Measurements from ENCODE around the gene BECN2. TPM values are rescaled to one million over a fixed set of nuclear protein-coding genes. Genes with fewer than 3 reads are reported as not detected.

BECN2 gene, protein sequence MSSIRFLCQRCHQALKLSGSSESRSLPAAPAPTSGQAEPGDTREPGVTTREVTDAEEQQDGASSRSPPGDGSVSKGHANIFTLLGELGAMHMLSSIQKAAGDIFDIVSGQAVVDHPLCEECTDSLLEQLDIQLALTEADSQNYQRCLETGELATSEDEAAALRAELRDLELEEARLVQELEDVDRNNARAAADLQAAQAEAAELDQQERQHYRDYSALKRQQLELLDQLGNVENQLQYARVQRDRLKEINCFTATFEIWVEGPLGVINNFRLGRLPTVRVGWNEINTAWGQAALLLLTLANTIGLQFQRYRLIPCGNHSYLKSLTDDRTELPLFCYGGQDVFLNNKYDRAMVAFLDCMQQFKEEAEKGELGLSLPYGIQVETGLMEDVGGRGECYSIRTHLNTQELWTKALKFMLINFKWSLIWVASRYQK
- total RNA-seq, result under 1 TPM in 1 of 4 donors, not detected in 3; 0.20 TPM

DNA sequence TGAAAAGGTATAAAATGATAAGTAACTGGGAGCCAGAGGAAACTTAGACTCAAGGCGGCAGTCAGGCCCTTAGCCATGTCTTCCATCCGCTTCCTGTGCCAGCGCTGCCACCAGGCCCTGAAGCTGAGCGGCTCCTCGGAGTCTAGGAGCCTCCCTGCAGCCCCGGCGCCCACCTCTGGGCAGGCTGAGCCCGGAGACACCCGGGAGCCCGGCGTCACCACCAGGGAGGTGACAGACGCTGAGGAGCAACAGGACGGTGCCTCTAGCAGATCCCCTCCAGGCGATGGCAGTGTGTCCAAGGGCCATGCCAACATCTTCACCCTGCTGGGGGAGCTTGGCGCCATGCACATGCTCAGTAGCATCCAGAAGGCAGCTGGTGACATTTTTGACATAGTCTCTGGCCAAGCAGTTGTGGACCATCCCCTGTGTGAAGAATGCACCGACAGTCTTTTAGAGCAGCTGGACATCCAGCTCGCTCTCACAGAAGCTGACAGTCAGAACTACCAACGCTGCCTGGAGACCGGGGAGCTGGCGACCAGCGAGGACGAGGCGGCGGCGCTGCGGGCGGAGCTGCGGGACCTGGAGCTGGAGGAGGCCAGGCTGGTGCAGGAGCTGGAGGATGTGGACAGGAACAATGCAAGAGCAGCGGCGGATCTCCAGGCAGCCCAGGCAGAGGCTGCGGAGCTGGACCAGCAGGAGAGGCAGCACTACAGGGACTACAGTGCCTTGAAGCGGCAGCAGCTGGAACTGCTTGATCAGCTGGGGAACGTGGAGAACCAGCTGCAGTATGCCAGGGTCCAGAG, at the start of gene BECN2:
TSS of gene BECN2 (plus strand) at position 76 of the 803 bp plus-strand sequence. CDS start at position 76, 0 bp downstream.
- Histone ChIP-seq H3K4me1 (no peaks in the 10 kb centered on the region), H3K9me3 (no peaks in the 10 kb centered on the region), H3K4me3 (no peak within 1 kb of the TSS), H3K36me3 (no peaks in the 10 kb centered on the region), H3K27ac (no peak within 1 kb of the TSS), H3K27me3 (no peaks in the 10 kb centered on the region)
- no peak for ATAC-seq
- TF ChIP-seq, protein P1, sequence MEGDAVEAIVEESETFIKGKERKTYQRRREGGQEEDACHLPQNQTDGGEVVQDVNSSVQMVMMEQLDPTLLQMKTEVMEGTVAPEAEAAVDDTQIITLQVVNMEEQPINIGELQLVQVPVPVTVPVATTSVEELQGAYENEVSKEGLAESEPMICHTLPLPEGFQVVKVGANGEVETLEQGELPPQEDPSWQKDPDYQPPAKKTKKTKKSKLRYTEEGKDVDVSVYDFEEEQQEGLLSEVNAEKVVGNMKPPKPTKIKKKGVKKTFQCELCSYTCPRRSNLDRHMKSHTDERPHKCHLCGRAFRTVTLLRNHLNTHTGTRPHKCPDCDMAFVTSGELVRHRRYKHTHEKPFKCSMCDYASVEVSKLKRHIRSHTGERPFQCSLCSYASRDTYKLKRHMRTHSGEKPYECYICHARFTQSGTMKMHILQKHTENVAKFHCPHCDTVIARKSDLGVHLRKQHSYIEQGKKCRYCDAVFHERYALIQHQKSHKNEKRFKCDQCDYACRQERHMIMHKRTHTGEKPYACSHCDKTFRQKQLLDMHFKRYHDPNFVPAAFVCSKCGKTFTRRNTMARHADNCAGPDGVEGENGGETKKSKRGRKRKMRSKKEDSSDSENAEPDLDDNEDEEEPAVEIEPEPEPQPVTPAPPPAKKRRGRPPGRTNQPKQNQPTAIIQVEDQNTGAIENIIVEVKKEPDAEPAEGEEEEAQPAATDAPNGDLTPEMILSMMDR (IDR thresholded peaks at IDR 0.05 in 4 of 5, conservative IDR thresholded peaks at IDR 0.05 in 1 of 5), result no peak
- DNase-seq, result no peak
- in situ Hi-C loops (cut with MboI; ENCODE audit: low sequenced_read_pairs in 4 of 4) (no loop called here), intact Hi-C loops (cut with DNase I; ENCODE audit: low total_unique reads) (no loop called here)

DNA sequence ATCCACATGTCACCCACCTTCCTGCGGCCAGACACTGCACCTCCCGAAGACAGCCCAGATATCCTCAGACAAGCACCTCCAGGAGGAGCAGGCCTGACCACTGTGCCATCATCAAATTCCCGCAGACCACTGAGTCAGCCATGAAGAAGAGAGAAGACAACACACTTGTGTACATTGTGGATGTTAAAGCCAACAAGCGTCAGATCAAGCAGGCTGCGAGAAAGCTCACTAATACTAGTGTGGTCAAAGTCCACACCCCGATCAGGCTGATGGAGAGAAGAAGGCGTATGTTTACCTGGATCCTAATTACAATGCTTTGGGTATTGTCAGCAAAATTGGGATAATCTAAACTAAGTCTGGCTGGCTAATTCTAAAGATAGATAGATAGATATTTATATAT, 41.4 kb upstream of the BECN2 start:
- no peak for DNase-seq
- in situ Hi-C loops (cut with MboI; ENCODE audit: low sequenced_read_pairs in 4 of 4), result no loop called here
- Histone ChIP-seq H3K27me3 (no peaks in the 10 kb centered on the region), H3K27ac (no peak overlapping the region), H3K36me3 (no peaks in the 10 kb centered on the region), H3K4me1 (no peaks in the 10 kb centered on the region), H3K4me3 (no peak overlapping the region), H3K9me3 (no peaks in the 10 kb centered on the region)
- no peak for ATAC-seq
- intact Hi-C loops (cut with DNase I; ENCODE audit: low total_unique reads), result no loop called here
- no peak for TF ChIP-seq POLR2A (IDR thresholded peaks at IDR 0.05)
- TF ChIP-seq, protein P1 (IDR thresholded peaks at IDR 0.05 in 4 of 5, conservative IDR thresholded peaks at IDR 0.05 in 1 of 5), result no peak

- Histone ChIP-seq H3K27me3 (no peaks in the 10 kb centered on the region), H3K27ac (no peak overlapping the region), H3K4me3 (no peak overlapping the region), H3K36me3 (no peaks in the 10 kb centered on the region), H3K4me1 (no peaks in the 10 kb centered on the region), H3K9me3 (no peaks in the 10 kb centered on the region)
- DNase-seq, result no peak
- intact Hi-C loops (cut with DNase I; ENCODE audit: low total_unique reads) (no loop called here), in situ Hi-C loops (cut with MboI; ENCODE audit: low sequenced_read_pairs in 4 of 4) (no loop called here)
- ATAC-seq, result no peak
- TF ChIP-seq, protein P1 (IDR thresholded peaks at IDR 0.05 in 4 of 5, conservative IDR thresholded peaks at IDR 0.05 in 1 of 5), result no peak
- TF ChIP-seq POLR2A (IDR thresholded peaks at IDR 0.05), result no peak
These were observed 40.1 kb upstream of the BECN2 start for GRCh38 chr1:241917487-241917886.

DNA sequence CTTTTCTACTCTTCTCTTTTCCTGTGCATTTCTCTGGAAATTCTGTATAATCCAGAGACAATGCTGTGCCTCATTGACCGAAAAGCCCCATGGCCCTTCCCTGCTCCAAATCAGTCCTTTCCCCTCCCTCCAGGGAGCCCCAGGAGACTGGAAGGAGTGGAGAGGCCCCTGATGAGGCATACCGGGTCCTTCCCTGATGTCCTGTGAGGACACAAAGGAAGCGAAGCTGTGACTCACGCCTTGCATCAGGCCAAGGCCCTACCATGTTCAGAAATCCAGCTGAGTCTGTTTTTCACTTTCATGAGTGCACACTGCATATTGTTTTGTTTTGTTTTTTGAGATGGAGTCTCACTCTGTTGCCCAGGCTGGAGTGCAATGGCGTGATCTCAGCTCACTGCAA, 38.7 kb upstream of the BECN2 start:
- in situ Hi-C loops (cut with MboI; ENCODE audit: low sequenced_read_pairs in 4 of 4) (no loop called here), intact Hi-C loops (cut with DNase I; ENCODE audit: low total_unique reads) (no loop called here)
- ATAC-seq (no peak), DNase-seq (no peak)
- H3K4me1 ChIP-seq, result no peaks in the 10 kb centered on the region
- no peaks in the 10 kb centered on the region for H3K9me3 ChIP-seq
- no peak overlapping the region for H3K4me3 ChIP-seq
- no peak overlapping the region for H3K27ac ChIP-seq
- H3K36me3 ChIP-seq, result no peaks in the 10 kb centered on the region
- TF ChIP-seq POLR2A (IDR thresholded peaks at IDR 0.05), result no peak
- TF ChIP-seq, protein P1 (IDR thresholded peaks at IDR 0.05 in 4 of 5, conservative IDR thresholded peaks at IDR 0.05 in 1 of 5), result no peak
- no peaks in the 10 kb centered on the region for H3K27me3 ChIP-seq

Measured in gastrocnemius medialis (tissue), 4 donors.